ENCODE measurements around the gene RAD51B.

RAD51B gene

GRCh38 chr14:68650404-68650994 is 830.9 kb downstream of the RAD51B start:
- no peak for TF ChIP-seq CTCF (IDR thresholded peaks at IDR 0.05; ENCODE audit: insufficient read depth, missing control alignments)
- FAIRE-seq = no peak
- DNase-seq (ENCODE audit: insufficient read length, low spot score) = no peak

GRCh38 chr14:68651075-68651474 is 831.5 kb downstream of the RAD51B start:
- FAIRE-seq = no peak
- TF ChIP-seq CTCF (IDR thresholded peaks at IDR 0.05; ENCODE audit: insufficient read depth, missing control alignments) = no peak
- DNase-seq (ENCODE audit: insufficient read length, low spot score) = no peak

- FAIRE-seq = no peak
- no peak for DNase-seq (ENCODE audit: insufficient read length, low spot score)
- TF ChIP-seq CTCF (IDR thresholded peaks at IDR 0.05; ENCODE audit: insufficient read depth, missing control alignments) = no peak
Observed at GRCh38 chr14:68651652-68652432, 832.3 kb downstream of the RAD51B start.

- DNase-seq (ENCODE audit: insufficient read length, low spot score) (no peak), FAIRE-seq (no peak)
- TF ChIP-seq CTCF (IDR thresholded peaks at IDR 0.05; ENCODE audit: insufficient read depth, missing control alignments) = no peak
Observed at GRCh38 chr14:68652433-68652690, 832.8 kb downstream of the RAD51B start.

GRCh38 chr14:68653108-68653507 is 833.5 kb downstream of the RAD51B start:
- no peak for DNase-seq (ENCODE audit: insufficient read length, low spot score)
- FAIRE-seq = no peak
- no peak for TF ChIP-seq CTCF (IDR thresholded peaks at IDR 0.05; ENCODE audit: insufficient read depth, missing control alignments)

- no peak for TF ChIP-seq CTCF (IDR thresholded peaks at IDR 0.05; ENCODE audit: insufficient read depth, missing control alignments)
- no peak for DNase-seq (ENCODE audit: insufficient read length, low spot score)
- no peak for FAIRE-seq
Observed at GRCh38 chr14:68653804-68654203, 834.2 kb downstream of the RAD51B start.

GRCh38 chr14:68654471-68654941 is 834.9 kb downstream of the RAD51B start:
- no peak for TF ChIP-seq CTCF (IDR thresholded peaks at IDR 0.05; ENCODE audit: insufficient read depth, missing control alignments)
- FAIRE-seq (no peak), DNase-seq (ENCODE audit: insufficient read length, low spot score) (no peak)
